ENCODE data around the gene TEDDM1. TPM values are rescaled to one million over a fixed set of nuclear protein-coding genes. Genes with fewer than 3 reads are reported as not detected.
A peak's percentile ranks its signal among the peaks of the same experiment; 100 is the strongest.

The TEDDM1 gene
- total and polyA plus RNA-seq, 4 donors, result 0.08 TPM; not detected in 3

GRCh38 chr1:182413969-182414368, 13.5 kb upstream of the TEDDM1 start (continued):
- no peak for TF ChIP-seq ATF3 (IDR thresholded peaks at IDR 0.05)
- TF ChIP-seq ZBTB33 (IDR thresholded peaks at IDR 0.05), result no peak

- H3K36me3 ChIP-seq (ENCODE audit: control insufficient read depth in 4 of 4, insufficient read depth in 3 of 4, low read depth in 1 of 4, low read length in 3 of 4), result no peaks in the 10 kb centered on the region
- H3K9me3 ChIP-seq (ENCODE audit: control insufficient read depth in 4 of 4, low read length in 3 of 4), result no peaks in the 10 kb centered on the region
- H3K9ac ChIP-seq (ENCODE audit: low read depth in 1 of 2, low read length in 2 of 2), result no peak overlapping the region
- TF ChIP-seq MAX (IDR thresholded peaks at IDR 0.05) (no peak), RXRA (IDR thresholded peaks at IDR 0.05) (peak in 1 of 2 donors; percentile 40)
- H3K4me3 ChIP-seq (ENCODE audit: low read depth in 1 of 3, low read length in 3 of 3), result no peak overlapping the region
- no peak for DNase-seq (ENCODE audit: low spot score)
- H3K27ac ChIP-seq (ENCODE audit: low read depth in 1 of 2, low read length in 2 of 2), result no peak overlapping the region
- H3K27me3 ChIP-seq (ENCODE audit: control insufficient read depth in 4 of 4, insufficient read depth in 4 of 4, low read length in 3 of 4), result no peaks in the 10 kb centered on the region
- WGBS, result 53% methylated on average over 3 of the region's 3 CpGs
- H3K4me1 ChIP-seq (ENCODE audit: control insufficient read depth in 4 of 4, insufficient read depth in 4 of 4, low read length in 3 of 4), result peaks cover 2 to 13% (median 6%) of the 10 kb centered on the region in 4 donors
These were observed 13.0 kb upstream of the TEDDM1 start for GRCh38 chr1:182413486-182413885.

GRCh38 chr1:182410620-182411273, 10.3 kb upstream of the TEDDM1 start:
- Histone ChIP-seq H3K27me3 (ENCODE audit: control insufficient read depth in 4 of 4, insufficient read depth in 4 of 4, low read length in 3 of 4) (no peaks in the 10 kb centered on the region), H3K27ac (ENCODE audit: low read depth in 1 of 2, low read length in 2 of 2) (peak overlapping the region in 1 of 2 donors; percentile 53), H3K9ac (ENCODE audit: low read depth in 1 of 2, low read length in 2 of 2) (no peak overlapping the region), H3K4me1 (ENCODE audit: control insufficient read depth in 4 of 4, insufficient read depth in 4 of 4, low read length in 3 of 4) (peaks cover 2 to 21% (median 9%) of the 10 kb centered on the region in 4 donors), H3K4me3 (ENCODE audit: low read depth in 1 of 3, low read length in 3 of 3) (no peak overlapping the region), H3K9me3 (ENCODE audit: control insufficient read depth in 4 of 4, low read length in 3 of 4) (no peaks in the 10 kb centered on the region), H3K36me3 (ENCODE audit: control insufficient read depth in 4 of 4, insufficient read depth in 3 of 4, low read depth in 1 of 4, low read length in 3 of 4) (no peaks in the 10 kb centered on the region)
- DNase-seq (ENCODE audit: low spot score), result no peak
- TF ChIP-seq MAX (IDR thresholded peaks at IDR 0.05) (peak; percentile 50), FOXA2 (IDR thresholded peaks at IDR 0.05) (peak; percentile 28), REST (IDR thresholded peaks at IDR 0.05) (peak; percentile 97), HNF4G (IDR thresholded peaks at IDR 0.05) (no peak), TAF1 (conservative IDR thresholded peaks at IDR 0.05) (no peak), RXRA (IDR thresholded peaks at IDR 0.05) (peak in 1 of 2 donors; percentile 26), RAD21 (IDR thresholded peaks at IDR 0.05) (peak; percentile 6 to 14), FOXA1 (IDR thresholded peaks at IDR 0.05) (peak; percentile 25), ATF3 (IDR thresholded peaks at IDR 0.05) (no peak), HNF4A (conservative IDR thresholded peaks at IDR 0.05) (peak in 1 of 2 donors; percentile 35), SP1 (IDR thresholded peaks at IDR 0.05) (peak; percentile 41), YY1 (IDR thresholded peaks at IDR 0.05) (peak; percentile 67)
- WGBS, result 19% methylated on average over 1 of the region's 1 CpG
